HG03097 (cell line): ENCODE data around the gene PCYOX1L.

Experiments used
- ATAC-seq: cut with Tn5 transposase; IDR thresholded peaks from one replicate; pipeline ENCODE4 v1.9.1; 2021; ENCODE audit not compliant: unreplicated experiment, low FRiP score

PCYOX1L gene

GRCh38 chr5:149405550-149406202, 47.8 kb downstream of the PCYOX1L start:
- no peak for ATAC-seq

DNA sequence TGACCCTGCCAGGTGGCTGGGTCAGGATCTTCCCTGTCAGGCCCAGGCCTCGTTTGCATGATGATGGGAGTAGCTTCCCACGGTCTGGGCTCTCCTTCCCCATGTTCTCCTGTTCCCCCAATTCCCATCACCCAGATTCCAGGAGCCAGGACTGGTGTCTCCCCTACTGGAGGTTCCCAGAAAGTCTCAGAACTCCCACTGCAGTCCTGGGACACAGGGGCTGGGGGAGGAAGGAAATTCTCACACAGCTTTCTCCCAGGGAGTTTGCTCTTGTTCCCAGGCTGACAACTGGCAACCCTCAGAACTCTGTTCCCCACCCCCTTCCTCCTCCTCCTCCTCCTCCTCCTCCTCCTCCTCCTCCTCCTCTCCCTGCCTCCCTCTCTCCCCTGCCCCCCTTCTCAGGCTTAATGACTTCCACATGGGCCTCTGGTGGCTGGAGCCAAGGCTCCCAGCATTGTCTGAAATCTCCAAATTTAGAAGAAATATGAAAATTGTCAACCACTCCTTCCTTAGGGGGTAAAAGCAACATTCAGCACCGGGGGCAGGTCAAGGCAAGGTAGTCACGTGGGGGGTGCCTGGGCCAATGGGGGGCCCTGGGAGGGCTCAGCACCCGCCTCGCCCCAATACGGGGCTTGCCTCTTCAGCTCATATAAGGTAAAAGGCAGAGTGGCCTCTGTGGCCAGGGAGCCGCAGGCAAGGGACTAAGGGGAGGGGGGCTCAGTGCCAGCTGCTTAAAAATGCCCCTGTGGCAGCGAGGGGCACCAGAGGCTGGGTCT, 48.5 kb downstream of the PCYOX1L start:
- ATAC-seq: no peak

DNA sequence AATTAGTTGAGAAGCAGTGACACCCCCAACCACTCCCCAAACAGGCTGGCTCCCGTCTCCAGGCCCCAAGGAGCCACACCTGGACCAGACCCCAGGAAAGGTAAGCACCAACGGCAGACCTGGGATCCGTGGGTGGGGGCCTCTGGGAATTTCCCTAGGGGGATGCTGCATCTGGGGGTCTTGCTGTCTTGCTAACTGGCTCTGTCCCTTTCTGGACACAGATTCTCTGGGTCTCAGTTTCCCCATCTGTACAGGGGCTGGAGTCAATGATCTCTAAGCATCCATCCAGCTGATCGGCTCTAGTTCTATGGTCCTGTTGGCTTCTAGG, 49.1 kb downstream of the PCYOX1L start:
- no peak for ATAC-seq

- ATAC-seq: no peak
These were observed 49.7 kb downstream of the PCYOX1L start for GRCh38 chr5:149407323-149408251.

DNA sequence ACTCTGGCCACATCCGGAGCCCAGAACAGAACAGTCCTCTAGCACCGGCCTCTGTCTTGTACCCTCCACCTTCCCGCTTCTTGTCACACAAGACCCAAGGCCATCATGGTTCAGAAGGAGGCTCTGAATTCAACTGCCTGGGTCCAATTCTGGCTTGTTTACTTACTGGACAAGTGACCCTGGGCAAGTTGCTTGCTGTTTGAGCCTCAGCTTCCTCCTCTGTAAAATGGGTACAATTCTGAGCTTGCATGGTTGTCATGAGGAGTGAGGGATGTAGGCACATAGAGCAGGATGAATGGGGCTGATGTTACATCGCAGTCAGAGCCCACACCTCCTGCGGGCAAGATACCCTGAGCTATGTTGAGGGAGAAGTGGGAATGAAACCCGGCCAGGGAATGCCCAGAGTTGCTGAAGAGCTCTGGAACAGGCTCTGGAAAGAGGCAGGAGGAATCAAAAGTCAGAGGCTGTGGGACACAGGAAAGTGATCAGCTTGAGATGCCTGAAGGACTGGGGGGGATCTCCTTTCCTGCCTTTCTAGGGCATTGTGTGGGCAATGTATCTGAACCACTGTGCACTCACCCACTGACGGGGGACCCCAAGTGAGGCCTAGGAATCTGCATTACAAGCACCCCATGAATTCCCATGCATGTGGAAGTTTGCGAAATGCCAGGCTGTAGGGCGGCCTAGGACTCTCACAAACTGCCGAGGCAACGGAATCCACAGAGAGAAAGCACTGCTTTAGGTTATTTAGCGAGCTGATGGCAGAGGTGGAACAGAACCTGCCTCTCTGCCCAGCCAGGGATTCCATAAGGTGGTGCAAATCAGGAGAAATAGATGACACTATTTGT, 50.6 kb downstream of the PCYOX1L start:
- no peak for ATAC-seq

- ATAC-seq: no peak
These were observed 51.6 kb downstream of the PCYOX1L start for GRCh38 chr5:149409268-149409948.

DNA sequence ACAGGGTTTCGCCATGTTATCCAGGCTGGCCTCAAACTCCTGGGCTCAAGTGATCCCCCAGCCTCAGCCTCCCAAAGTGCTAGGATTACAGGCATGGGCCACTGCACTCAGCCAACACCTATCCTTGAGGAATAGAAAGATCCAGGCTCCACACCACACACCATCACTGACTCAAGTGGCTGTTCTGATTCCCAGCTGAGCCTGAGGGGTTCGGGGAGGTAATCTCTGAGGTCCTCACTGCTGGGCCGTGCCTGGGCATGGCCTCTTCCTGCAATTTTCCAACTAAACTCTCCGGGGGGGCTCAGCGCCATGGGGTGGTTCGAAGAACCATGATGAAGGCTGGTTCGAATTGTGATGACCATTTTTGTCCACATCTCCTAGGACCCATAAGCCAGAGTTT, 52.2 kb downstream of the PCYOX1L start:
- ATAC-seq: no peak

DNA sequence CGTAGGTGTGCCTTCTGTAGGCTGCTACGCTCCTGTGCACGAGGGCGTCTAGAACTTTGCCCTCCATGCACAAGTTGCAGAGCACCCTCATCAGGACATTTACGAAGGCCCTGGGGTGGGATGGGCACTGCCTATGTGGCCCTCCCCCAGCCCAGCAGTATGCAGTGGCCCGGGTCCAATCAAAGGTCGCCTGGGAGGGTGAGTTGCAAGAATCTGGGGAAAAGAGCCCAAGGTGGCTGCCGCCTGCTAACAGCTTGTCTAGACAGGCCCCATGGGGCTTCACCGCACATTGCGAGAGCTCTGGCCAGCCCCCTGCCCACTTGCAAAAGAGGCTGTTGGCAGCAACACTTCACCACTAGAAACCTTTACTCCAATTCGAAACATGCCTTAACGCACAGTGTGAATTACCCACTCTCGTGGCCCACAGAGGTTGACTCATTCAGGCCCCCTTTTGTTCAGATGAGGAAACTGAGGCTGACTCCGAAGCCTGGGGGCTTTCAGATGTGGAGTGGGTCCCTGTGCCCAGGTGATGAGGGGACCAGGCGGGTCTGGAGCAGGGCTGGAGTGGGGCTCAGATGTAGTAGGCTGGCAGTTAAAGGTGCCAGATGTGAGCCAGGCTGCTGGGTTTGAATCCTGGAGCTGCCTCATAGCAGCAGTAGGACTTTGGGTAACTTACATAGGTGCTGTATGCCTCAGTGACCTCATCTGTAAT, 53.0 kb downstream of the PCYOX1L start:
- no peak for ATAC-seq

DNA sequence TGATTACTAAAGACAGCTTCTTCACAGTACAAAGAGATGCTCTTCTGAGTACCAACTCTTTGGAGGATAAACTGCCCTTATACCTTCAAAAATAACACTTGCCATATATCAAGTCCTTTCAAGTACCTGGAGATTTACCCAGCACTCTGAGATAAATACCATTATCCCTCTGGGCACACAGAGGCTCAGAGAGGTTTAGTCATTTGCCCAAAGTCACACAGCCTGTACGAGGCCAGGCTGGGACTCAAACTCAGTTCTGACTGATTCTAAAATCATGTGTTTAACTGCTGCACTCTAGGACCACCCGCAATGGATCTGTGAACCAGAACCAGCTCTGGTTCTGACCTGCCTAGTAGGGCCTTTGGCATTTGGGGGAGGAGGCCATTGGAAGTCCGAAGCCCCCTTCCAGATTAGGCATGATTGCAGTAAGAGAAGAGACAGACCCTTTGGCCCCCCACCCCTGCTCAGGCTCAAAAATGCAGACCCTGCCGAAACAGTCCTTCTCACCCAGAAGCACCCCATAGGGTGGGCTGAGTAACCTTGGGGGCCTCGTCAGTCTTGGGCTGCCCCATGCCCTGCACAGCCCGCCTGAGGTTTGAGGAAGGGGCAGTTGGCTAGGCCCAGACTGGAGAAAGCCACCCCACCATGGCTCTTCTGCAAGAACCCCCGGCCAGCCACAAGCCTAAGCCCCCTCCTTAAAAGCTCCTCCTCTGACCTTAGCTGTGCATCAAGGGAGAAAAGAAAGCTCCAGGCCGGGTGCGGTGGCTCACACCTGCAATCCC, 54.1 kb downstream of the PCYOX1L start:
- ATAC-seq: no peak

DNA sequence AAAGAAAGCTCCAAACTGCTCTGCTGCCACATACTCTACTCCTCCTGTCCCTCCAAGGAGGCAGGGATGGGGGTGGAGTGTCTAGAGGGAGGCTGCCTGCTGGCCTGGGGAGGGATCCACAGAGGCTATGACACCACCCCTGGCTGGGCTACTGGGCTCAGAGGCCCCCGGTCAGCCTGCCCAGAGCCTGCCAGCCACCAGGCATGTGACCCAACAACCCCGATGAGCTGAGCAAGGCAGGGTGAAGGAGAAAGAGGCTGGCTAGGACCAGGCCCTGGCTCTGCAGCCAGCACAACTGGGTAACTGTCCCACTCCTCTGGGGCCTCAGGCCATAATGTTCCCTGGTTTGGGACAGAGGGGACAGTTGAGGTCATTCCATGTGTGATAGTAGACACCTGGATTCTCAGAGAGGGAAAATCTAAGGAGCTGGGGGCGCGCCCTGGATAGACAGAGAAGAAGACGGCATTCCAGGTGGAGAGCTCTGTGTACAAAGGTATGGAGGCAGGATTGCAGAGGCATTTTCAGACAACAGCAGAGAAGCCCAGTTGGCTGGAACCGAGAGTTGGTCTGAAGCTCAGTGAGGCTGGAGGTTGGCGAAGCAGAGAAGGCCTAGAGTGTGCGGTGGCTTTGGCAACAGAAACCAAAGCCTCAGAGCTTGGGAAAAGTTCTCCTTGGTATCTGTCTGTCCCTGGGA, 55.1 kb downstream of the PCYOX1L start:
- ATAC-seq: no peak

- no peak for ATAC-seq
These were observed 55.8 kb downstream of the PCYOX1L start for GRCh38 chr5:149413477-149414210.

- ATAC-seq: no peak
These were observed 56.7 kb downstream of the PCYOX1L start for GRCh38 chr5:149414405-149415065.

GRCh38 chr5:149415066-149415967, 57.5 kb downstream of the PCYOX1L start:
- no peak for ATAC-seq

- ATAC-seq: no peak
These were observed 59.3 kb downstream of the PCYOX1L start for GRCh38 chr5:149416987-149417710.

- no peak for ATAC-seq
These were observed 60.0 kb downstream of the PCYOX1L start for GRCh38 chr5:149417711-149418368.
